HUDEP-2 (cell line): ENCODE results near the gene METTL26.

Experiments used
- DNase-seq, 76 experiments: peaks; one replicate each; lab custom pipeline; 2025; ENCODE audit not compliant: unreplicated experiment in 76 of 76; lab: John Stamatoyannopoulos, UW

METTL26 gene

GRCh38 chr16:636206-637080, at the start of gene METTL26:
METTL26 (minus strand) TSS chr16:636305; CDS start chr16:636290, 15 bp downstream.
- peak in 75 of 76 experiments; percentile 18 to 98 (median 88) for DNase-seq

GRCh38 chr16:684961-685696, 49.0 kb upstream of the METTL26 start:
- DNase-seq = no peak

- DNase-seq = peak in 75 of 76 experiments; percentile 27 to 97 (median 93)
These were observed 48.1 kb upstream of the METTL26 start, which contains the start of gene JMJD8 for GRCh38 chr16:684071-684794. JMJD8 (minus strand) TSS chr16:684334; CDS start chr16:684319, 15 bp downstream.

- DNase-seq = peak in 11 of 76 experiments; percentile 12 to 41 (median 30)
These were observed 47.4 kb upstream of the METTL26 start for GRCh38 chr16:683396-684070.

GRCh38 chr16:682493-683395, 46.6 kb upstream of the METTL26 start:
- DNase-seq = peak in 1 of 76 experiments; percentile 16

- peak in 15 of 76 experiments; percentile 6 to 66 (median 37) for DNase-seq
These were observed 45.8 kb upstream of the METTL26 start for GRCh38 chr16:681746-682427.

- DNase-seq = peak in 67 of 76 experiments; percentile 19 to 79 (median 59)
These were observed 45.1 kb upstream of the METTL26 start for GRCh38 chr16:680967-681745.

- DNase-seq = no peak
These were observed 44.5 kb upstream of the METTL26 start for GRCh38 chr16:680625-680945.

GRCh38 chr16:679814-680624, 43.9 kb upstream of the METTL26 start, which contains the start of gene STUB1:
STUB1 (plus strand) TSS chr16:680410; CDS start chr16:680526, 116 bp downstream.
- peak in 72 of 76 experiments; percentile 19 to 97 (median 86) for DNase-seq

GRCh38 chr16:678858-679813, 43.0 kb upstream of the METTL26 start:
- peak in 69 of 76 experiments; percentile 10 to 80 (median 63) for DNase-seq

GRCh38 chr16:678209-678857, 42.2 kb upstream of the METTL26 start:
- no peak for DNase-seq

- no peak for DNase-seq
These were observed 41.4 kb upstream of the METTL26 start for GRCh38 chr16:677316-678190.

- DNase-seq = no peak
These were observed 40.8 kb upstream of the METTL26 start for GRCh38 chr16:676913-677312.

- no peak for DNase-seq
These were observed 40.4 kb upstream of the METTL26 start for GRCh38 chr16:676565-676902.
